HG03457 (cell line): ENCODE measurements around the gene PES1.
"Not testable (repeated sequence)": the region's sequence is repeated elsewhere in the genome, so short reads cannot be mapped to it uniquely, and the experiment has no call there.

Source experiments
- ATAC-seq: cut with Tn5 transposase; IDR thresholded peaks from one replicate; pipeline ENCODE4 v1.9.1; 2021; ENCODE audit warnings: moderate number of reproducible peaks; ENCODE audit not compliant: unreplicated experiment

The PES1 gene

DNA sequence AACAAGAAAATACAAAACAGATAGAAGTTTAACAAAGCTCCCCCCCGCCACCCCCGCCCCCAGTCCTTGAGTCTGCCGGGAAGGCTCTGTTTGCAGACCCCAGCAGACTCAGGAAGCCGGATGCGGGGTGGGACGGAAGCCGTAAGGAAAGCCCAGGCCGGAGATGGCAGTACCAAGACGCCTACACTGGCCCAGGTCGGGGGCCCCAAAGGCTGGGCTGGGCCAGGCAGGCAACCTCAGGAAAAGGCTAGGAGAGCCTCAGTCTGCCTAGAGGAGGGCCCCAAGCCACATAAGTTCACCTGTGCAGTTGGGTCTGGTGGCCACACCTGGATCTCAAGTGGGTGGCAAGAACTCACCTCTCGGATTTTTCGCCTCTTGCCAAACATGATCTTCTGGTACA, 13.2 kb downstream of the PES1 start:
- ATAC-seq: no peak

- ATAC-seq: no peak
Observed at GRCh38 chr22:30575859-30576258, 15.9 kb downstream of the PES1 start.

DNA sequence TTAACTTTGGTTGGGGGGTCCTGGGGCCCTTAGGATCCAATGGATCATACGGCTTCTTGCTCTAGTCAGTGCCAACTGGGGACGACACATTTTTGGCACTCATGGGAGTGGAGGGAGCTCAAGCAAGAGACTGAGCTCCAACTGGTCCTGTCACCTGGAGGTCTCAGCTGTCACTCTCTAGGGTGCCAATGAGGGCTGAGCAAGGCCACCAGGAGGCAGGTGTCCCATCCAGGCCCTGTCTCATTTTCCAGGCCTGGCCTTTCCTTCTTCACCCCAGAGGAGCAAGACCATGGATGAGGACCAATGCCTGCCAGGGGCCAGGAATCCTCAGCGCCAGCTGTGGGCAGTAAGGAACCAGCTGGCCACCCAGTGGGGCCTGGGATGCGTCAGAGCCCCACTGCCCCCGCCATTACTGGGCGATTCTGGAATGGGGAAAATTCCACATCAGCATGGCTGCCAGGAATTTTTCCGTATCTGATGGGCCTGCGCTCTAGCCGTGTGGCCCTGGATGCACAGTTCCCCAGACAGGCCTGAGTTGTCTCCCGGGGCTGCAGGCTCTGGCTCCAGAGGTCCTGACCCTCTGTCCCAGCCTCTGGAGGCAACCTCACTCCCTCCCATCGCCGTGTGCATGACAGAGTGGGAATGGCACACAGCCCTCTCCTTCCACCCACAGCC, 16.6 kb downstream of the PES1 start:
- ATAC-seq: no peak

DNA sequence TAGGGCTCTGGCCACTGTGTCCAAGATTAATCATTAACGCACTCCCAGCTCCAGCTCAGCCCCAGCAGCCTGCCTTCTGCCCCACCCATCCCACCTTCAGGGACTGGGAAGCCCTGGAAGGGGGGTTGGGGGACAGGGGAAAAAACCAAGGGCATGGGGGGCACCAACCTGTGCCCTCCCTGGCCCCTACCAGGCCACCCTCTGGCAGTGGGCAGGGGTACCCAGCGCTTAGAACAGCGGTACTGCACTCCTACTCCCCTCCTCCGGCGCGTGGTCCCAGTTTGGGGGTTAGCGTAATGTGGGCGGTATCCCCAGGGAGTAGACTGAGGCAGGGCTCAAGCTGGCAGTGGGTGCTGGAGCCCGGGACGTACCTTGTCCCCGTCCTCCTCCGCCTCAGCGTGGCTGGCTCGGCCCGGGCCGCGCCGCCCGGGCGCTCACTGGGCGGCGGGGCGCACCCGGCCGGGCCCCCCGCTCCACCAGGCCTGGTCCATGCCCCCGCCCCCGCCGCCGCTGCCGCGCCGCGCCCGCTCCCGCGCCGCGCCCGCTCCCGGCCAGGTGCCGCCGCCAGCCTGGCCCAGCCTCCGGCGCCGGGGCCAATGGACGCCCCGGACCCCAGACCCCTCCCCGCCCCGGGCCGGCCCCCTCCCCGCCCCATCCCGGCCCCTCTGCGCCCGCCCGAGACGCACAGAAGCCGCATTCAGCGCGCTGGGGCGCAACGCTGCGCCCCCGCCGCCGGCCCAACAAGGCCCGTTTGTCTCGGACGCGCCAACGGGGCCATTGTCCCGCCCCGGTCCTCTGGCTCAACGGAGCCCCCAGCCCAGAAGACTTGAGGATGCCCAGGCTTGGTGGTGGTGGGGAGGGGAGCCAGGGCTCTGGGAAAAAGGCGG, 17.4 kb downstream of the PES1 start, which contains the start of gene GAL3ST1:
TSS of gene GAL3ST1 (minus strand) at position 571 of the 887 bp plus-strand sequence. CDS start 17,273 bp downstream, outside the sequence.
- no peak for ATAC-seq

DNA sequence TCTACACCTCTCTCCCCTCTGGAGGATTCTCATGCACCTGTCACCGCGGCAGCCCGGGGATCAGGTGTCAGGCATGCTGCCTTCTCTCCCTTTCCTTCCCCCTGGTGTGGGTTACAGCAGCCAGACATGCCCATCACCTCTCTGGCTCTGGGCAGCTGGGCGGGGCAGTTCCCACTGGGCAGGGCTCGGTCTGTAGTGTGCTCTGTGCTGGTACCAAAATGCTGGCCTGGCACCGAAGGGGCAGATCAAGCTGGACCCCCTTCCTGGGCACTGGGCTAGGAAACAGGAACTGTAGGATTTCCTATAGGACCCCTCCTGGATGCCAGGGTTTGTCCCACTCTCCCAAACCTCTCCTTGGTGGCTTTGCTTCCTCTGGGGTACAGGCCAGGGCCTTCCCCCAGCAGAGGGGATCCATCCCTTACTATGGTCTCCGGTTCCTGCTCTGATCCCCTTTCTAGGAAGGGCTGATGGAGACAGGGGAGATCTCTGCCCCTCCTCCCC, 18.1 kb downstream of the PES1 start:
- no peak for ATAC-seq

- no peak for ATAC-seq
Observed at GRCh38 chr22:30572840-30573593, 18.7 kb downstream of the PES1 start.

- no peak for ATAC-seq
Observed at GRCh38 chr22:30572210-30572609, 19.5 kb downstream of the PES1 start.

- ATAC-seq: no peak
Observed at GRCh38 chr22:30569674-30570202, 22.0 kb downstream of the PES1 start.

- ATAC-seq: no peak
Observed at GRCh38 chr22:30568137-30568805, 23.4 kb downstream of the PES1 start.

DNA sequence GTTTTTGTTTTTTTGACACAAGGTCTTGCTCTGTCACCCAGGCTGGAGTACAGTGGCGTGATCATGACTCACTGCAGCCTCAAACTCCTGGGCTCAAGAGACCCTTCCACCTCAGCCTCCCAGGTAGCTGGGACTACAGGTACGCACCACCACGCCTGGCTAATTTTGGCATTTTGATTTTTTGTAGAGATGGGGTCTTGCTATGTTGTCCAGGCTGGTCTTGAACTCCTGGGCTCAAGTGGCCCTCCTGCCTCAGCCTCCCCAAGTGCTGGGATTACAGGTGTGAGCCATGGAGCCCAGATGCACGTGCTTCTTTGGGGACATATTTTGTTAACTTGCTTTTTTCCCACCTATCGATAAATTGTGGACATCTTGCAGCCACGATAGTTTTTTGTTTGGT, 24.4 kb downstream of the PES1 start:
- ATAC-seq: not testable (repeated sequence)

- ATAC-seq: no peak
Observed at GRCh38 chr22:30566125-30566524, 25.6 kb downstream of the PES1 start.

- ATAC-seq: no peak
Observed at GRCh38 chr22:30565341-30565740, 26.4 kb downstream of the PES1 start.

GRCh38 chr22:30564761-30565119, 27.0 kb downstream of the PES1 start:
- ATAC-seq: no peak

DNA sequence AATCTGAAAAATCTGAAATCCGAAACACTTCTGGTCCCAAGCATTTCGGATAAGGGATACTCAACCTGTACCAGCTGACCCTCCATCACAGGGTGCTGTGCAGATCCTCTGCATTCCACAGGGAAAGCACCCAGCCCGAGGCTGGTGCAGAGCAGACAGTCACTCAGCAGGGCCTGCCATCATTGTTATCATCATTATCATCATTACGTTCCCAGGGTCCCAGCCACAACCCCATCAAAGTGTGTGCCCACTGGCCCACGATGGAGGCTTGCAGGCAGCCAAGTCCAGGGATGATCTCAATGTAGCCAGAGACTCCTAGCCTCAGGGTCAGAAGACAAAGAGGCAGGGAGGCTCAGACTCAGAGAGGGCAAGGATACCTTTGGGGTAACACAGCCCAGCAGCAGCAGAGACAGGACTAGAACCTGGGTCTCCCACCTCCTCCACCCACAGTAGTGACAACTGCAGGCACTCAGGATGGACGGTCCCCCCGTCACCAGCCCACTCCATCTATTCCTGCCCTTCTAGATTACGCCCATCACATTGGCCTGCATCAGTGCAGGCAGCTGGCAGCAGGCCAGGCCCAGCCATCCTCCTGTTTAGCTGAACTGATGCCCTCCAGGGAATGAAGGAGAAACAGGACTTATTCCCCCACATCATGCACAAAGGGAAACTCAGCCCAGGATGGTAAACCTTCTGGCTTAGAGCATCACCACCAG, 27.5 kb downstream of the PES1 start:
- ATAC-seq: no peak

DNA sequence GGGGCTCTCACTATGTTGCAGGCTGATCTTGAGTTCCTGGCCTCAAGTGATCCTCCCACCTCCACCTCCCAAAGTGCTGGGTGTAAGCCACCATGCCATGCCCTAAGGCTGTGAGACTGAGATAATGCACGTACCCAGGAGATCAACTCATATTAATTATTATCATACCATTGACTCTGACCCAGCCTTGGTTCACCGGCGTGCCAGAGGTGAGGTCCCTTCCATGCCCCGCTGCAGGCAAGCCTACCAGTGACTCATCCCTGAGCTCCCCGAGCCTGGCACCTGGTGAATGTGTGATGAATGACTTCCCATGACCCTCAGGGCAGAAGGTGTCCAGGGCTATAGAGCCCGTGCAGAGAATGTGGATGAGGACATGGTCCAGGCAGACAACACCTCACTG, 29.3 kb downstream of the PES1 start:
- no peak for ATAC-seq

GRCh38 chr22:30561402-30562189, 30.1 kb downstream of the PES1 start:
- ATAC-seq: no peak

- ATAC-seq: not testable (repeated sequence)
Observed at GRCh38 chr22:30560643-30561202, 31.0 kb downstream of the PES1 start.

- no peak for ATAC-seq
Observed at GRCh38 chr22:30559889-30560288, 31.8 kb downstream of the PES1 start.

DNA sequence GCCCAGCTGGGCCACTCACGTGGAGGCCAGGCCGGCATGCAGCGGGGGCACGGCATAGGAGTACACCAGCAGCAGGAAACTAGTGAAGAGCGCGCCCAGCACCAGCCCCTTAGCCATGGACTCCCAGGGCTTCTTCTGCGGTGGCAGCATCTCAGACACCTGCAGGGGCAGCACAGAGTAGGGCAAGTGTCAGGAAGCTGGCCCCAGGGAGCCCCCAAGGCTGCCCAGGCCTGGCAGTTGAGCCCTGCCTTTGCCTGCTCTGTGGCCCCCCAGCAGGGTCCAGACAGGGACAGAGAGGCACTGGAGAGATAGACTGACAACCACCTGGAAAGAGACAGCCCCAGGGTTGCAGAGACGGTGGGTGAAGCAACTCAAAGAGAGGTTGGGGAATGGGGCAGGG, 34.5 kb downstream of the PES1 start:
- no peak for ATAC-seq
